Activated CD8-positive, alpha-beta memory T cell treated with anti-CD3 and anti-CD28 coated beads, Interleukin-2, amount 50 U/mL, for 48 hours (primary cell): ENCODE results near the gene ABCE1.
"Not testable (repeated sequence)": the region's sequence is repeated elsewhere in the genome, so short reads cannot be mapped to it uniquely, and the experiment has no call there.

Source experiments
- DNase-seq: peaks from one replicate; pipeline ENCODE4 v3.0.0-alpha.2; 2020

Gene ABCE1

DNA sequence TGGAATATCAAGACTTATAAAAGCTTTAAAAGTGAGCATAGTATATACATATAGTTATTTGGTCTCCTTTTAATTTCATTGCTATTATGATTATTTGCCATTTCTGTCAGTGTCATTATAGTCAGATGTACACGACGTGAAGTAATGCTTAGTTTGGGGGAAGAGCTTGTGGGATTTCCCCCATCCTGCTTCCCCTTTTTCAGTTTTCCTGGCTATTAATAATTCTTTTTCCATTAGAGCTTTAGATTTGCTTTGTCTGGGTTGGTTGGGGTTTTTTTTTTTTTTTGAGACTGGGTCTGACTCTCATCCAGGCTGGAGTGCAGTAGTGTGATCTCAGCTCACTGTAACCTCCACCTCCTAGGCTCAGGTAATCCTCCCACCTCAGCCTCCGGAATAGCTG lies 5.4 kb downstream of the ABCE1 start:
- no peak for DNase-seq

DNA sequence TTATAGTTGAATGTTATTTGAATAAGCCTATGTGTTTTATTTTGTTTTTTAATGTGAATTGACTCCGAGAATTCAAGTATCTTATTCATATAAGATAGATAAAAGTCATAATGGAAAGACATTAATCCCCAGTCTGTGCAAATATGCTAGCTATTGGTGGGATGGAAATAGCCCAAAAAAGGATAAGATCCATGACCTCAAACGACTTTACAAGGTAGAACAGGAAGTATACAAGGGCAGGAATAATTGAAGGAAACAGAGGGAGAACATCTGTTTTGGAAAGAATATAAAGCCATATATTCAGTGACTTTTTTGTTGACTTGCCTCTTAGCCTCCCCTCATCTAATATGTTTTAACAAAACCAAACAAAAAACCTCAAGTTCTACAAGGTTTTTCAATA lies 9.0 kb downstream of the ABCE1 start:
- no peak for DNase-seq

DNA sequence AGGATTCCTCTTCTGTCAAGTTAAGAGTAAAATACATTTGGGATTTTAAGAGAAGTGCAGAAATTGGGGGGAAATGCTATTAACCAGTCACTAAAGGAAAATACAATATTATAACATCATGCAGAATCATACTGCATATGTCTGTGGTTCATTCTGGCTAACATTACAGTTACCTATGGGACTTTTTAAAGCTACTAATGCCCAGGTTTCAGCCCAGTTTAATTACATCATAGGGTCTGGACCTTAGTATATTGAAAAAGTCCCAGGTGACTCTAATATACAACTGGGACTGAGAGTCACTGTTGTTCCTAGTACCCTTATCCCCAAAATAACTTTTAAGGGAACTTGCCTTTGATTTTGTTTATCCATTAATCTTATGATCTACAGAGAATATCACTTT lies 10.0 kb downstream of the ABCE1 start:
- DNase-seq, result no peak

DNA sequence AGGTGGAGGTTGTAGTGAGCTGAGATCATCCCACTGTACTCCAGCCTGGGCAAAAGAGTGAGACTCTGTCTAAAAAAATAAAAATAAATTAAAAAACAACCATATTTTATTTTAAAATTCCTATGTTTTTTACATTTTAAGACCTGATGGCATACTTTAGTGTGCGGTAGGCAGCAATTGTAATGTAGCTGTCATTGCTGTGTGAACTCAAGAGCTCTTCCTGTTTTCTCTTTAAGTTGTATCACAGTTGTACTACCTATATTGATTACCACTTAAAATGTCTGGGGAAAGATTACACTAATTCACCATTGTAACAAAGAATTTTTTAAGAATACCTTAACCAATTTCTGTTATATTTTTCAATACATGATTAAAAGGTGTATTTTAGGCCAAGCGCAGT lies 27.3 kb downstream of the ABCE1 start:
- DNase-seq, result no peak

DNA sequence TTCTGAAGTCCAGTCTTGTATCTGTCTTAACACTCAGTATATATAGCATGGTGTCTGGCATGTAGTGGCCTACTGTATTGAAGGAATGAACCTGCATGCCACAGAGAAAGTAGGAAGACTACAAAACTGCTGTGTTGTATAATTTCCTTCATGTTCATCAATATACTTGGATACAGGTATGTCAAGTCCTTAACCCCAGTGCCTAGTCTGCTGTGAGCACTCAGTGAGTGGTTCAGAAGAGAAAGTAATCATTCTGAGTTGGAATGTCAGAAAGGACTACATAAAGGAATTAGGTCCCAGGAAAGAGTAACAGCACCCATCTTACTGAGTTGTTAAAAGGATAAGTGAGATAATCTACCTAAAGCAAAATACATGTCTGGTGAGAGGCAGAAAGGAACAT lies 32.0 kb downstream of the ABCE1 start:
- no peak for DNase-seq

DNA sequence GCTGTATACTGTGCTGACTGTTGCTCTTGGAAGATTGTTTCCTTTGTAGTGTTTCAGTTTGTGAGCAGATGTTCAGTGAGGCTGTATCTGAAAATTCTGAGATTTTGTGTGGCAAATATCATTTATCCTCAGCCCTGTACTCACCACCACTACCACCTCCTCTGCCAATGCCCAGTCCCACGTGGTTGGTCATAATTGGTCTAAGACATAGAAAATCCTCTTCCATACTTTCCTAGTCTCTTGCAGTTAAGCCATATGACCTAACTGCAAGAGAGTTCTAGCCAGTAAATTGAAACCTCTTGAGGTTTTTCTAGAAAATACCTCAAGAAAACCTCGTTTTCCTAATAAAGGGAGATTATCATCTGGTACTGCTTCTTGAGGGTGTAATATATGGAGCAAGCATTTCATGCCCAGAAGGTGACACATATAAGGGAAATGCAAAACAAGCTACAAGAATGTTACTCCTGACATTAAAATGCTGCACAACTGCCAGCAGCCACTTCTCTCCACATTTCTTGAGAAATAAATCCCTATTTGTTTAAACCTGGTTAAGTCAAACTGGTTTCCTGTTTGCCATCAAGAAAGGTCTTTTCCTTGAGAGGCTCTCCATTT lies 32.8 kb downstream of the ABCE1 start:
- DNase-seq, result no peak

DNA sequence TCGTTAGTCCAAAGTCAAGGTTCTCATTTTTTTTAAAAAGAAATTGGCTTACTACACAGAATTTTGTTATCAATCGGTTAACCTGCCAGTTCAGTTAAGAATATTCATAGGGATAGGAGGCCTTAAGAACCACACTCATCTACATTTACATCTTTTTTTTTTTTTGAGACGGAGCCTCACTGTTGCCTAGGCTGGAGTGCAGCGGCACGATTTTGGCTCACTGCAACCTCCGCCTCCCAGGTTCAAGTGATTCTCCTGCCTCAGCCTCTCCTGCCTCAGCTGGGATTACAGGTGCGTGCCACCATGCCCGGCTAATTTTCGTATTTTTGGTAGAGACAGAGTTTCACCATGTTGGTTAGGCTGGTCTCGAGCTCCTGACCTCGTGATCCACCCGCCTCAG lies 33.7 kb downstream of the ABCE1 start:
- DNase-seq, result no peak

DNA sequence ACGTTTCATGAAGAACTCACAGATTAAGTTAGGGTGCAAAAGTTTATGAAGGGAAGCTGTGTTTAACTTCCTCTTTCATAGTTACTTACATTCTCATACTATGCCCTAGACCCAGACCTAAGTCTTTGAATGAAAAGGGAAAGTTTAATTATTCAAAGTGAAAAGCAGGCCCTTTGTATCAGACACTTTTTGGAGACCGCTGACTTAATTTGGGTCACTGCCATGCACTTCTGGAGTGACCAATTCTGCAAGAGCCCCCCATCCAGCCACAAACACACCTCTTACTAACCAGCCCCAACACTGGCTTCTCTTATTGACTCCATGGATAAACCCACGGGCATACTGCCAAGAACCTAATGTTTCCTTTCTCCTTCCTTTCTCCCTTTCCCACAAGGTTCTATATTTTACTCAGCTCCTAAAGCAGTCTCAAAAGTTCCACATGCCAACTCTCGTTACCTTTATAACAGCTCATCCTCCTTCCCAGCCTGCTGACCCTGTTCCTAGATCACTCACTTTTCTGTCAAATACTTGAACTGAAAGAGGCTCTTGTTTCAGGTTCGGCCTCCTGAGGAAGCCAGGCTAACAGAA lies 34.5 kb downstream of the ABCE1 start:
- no peak for DNase-seq

DNA sequence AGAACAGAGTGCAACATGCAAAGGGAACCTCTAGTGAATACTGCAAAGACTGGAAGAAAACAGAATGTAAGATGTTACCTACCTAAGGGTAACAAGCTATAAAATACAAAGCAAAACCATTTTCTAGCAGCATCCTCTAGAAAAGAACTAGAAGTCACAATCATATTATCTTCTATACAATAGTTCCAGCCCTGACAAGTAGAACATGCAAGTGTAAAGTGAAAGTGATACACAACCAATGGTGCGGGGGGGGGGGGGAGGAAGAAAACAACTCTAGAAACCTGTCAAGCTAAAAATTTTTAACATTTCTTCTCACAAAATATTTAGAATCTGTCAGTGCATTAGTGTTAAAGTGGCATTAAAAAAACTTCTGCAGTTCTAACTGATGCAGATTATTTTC lies 38.1 kb downstream of the ABCE1 start:
- not testable (repeated sequence) for DNase-seq

DNA sequence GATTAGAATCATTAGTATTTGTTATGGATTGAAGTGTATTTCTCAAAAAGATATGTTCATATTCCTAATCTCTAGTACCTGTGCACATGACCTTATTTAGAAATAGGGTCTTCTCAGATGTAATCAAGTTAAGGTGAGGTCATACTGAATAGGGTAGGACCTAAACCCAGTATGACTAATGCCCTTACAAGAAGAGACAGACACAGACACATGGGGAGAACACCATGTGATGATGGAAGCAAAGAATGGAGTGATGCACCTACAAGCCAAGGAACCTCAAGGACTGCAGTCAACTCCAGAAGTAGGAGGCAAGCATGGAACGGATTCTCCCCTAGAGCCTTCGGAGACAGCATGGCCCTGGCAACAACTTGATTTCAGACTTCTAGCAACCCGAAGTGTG lies 50.9 kb downstream of the ABCE1 start:
- no peak for DNase-seq

DNA sequence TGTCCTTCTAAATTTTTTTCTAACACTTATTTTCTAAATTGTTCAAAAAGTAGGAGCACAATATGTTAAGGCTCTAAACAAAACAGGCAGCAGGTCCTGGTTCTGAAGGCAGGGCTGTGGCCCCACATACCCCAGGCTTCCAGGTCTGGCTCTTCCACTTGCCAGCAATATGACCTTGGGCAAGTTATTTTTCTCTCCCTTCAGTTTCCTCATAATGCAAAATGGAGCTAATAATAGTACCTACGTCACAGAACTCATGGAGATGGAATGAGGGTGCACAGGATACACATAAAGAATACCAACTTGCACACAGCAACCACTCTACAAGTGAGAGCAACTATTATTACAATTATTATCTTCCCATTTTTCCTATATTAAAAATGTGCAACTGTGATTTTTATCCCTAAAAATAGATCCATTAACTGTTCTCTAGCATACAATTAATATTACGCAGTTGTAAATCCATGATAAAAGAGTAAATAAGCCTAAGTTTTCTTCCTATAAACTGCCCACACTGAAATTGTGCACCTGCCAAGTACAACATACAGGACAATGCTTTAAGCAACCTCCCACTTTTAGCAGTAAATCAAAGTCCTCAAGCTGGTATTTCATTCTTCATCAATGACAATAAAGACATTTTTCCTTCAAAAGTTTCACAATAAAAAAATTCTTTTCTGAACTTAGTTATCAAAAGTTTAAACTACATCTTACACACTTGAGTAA lies 55.2 kb downstream of the ABCE1 start:
- no peak for DNase-seq

DNA sequence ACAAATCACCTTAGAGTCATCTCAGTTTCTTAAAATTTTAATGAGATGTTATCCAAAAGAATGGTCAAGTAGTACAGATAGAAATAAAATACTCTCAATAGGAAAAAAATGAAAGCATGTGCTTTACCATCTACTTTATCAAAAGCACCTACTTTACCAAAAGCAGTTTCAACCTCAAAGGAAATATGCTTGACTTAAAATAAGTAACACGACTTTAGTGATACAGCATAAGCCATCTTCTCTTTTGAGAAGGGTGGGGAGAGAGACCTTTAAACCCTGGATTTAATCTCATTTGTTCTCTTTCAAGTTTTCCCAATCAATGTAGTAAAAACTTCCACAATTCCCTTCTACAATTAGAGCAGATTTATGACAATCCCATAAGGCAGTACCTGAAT lies 55.8 kb downstream of the ABCE1 start:
- DNase-seq, result no peak

DNA sequence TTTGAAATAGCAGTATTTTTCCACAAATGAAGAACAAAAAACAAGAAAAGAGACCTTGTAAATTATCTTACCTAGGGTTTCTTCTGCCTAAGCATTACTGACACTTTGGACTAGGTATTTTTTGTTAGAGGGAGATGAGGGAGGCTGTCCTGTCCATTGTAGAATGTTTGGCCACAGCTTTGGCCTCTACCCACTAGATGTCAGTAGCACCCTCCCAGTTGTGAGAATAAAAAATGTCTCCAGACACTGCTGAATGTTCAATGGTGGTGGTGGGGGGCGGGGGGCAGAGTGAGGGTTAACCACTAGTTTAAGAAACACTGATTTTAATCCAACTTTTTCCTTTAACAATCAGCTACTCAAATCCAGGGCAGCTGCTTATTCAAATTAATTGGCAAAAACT lies 56.5 kb downstream of the ABCE1 start:
- DNase-seq, result no peak

DNA sequence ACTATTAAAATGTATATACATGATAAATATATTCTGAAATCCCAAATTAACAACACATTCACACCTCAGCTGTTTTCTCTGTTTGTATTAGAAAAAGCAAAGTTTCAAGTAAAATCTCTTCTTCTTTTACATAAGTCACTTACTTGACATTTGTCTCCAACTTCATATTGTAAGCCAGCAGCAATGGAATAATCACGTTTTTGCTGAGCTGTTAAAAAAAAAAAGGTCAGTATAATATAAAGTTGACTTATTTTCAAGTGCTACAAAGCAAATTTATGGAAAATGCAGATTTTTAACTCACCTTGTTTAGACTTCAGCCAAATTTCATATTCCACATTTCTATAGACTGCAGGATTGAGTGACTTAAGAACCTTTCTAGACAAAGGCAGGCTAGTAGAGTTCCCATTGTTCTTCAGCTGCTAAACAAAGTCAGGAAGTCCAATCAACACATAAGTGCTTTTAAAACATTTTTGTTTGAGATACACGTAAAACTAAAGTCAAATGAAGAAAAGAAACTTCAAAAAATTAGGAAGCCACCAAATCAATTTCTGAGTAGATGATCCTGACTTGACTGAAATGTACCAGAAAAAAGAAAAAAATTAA lies 57.3 kb downstream of the ABCE1 start:
- no peak for DNase-seq

DNA sequence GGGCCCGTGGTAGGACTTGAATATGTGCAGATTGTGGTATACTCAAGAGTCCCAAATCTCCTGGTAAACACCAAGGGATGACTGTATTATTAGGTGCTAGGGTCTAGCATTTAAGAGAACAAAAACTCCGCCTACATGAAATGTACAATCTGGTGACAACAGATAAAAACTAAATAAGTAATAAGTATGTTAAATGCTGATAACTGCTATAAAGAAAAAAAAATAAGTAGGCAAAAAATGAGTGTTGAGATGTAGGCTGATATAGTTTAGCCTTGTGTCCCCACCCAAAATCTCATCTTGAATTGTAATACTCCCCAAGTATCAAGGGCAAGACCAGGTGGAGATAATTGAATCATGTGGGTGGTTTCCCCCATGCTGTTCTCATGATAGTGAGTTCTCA lies 58.9 kb downstream of the ABCE1 start:
- DNase-seq, result no peak

DNA sequence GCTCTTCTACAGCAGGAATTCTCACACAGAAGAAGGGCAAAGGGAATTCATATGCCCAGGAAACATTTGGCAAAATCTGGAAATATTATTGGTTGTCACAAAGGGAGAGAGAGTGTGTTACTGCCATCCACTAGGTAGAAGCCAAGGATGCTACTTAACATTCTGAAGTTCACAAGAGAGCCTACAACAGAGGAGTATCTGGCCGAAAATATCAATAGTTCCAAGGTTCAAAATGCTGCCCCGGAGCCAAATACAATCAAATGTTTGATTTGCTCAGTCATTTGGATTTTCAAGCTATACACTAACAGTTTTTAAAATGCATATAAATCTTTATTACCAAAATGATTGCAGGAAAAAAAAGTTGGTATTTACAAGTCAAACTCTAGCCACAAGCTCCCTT lies 63.4 kb downstream of the ABCE1 start:
- DNase-seq, result no peak

DNA sequence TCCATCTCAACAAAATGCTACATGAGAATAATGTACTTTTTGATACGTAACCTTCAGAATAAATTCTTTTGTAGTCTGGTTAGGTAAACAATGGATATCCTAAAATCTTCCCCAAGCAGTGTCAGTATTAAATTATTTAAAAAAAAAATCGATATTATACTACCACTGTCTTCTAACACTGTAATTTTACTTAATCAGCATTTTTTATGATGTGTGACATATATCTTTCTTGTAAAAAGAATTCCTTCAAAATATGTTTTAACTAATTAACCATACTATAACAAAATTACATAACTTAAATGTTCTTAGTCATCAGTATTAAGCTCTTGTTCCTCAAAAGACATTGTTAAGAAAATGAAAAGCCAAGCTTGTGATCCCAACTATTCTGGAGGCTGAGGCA lies 69.8 kb downstream of the ABCE1 start:
- no peak for DNase-seq

DNA sequence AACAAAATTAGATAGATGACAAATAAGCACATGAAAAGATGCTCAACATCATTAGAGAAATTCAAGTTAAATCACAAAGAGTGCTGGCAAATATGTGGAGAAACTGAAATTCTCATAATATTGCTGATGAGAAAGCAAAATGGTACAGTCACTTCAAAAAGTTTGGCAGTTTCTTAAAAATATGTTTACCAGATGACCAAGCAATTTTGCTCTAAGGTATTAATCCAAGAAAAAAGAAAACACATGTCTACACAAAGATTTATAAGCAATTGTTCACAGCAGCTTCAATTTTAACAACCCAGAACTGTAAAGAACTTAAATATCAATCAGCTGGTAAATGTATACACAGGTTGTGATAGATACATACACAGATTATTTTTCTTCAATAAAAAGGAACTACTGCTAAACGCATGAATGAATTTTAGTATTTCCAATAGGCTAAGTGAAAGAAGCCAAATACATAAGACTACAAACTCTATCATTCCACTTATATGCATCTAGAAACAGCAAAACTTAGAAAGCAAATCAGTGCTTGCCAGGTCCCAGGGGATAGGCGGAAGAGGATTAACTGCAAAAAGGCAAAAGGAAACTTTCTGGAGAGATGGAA lies 70.6 kb downstream of the ABCE1 start:
- no peak for DNase-seq

DNA sequence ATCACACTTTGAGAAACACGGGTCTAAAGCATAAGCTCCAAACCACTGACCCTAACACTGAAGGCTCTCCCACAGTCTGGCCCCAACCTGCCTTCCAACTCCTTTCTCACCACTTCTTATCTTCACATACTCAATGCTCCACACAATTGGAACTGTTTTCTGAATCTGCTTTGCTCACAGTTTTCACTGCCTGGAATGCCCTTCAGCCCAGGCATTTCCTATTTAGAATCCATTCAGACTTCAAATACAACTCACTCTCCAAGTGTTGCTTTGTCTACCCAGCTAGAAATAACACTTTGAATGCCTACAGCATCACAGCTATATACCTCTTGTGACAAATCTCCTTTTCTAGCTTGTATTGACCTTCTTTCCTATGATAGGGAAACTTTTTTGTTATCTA lies 72.1 kb downstream of the ABCE1 start:
- no peak for DNase-seq

DNA sequence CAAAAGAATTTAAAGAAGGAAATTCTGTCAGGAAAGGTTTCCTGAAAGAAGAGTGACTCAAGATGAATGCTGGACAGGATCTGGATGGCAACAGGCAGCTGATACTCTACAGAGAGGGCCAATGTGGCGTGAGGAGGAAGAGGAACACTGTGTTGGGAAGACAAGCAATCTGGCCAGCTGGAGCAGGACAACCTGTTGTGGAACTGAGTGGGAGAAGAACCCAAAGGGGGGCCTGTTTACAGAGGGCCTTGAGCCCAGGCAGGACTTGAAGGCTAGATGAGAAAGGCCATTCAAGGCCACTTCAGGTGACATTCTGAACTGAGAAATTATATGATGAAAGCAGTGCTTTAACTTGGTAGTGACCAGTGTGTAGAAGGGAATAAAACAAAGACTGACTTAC lies 73.8 kb downstream of the ABCE1 start:
- no peak for DNase-seq

DNA sequence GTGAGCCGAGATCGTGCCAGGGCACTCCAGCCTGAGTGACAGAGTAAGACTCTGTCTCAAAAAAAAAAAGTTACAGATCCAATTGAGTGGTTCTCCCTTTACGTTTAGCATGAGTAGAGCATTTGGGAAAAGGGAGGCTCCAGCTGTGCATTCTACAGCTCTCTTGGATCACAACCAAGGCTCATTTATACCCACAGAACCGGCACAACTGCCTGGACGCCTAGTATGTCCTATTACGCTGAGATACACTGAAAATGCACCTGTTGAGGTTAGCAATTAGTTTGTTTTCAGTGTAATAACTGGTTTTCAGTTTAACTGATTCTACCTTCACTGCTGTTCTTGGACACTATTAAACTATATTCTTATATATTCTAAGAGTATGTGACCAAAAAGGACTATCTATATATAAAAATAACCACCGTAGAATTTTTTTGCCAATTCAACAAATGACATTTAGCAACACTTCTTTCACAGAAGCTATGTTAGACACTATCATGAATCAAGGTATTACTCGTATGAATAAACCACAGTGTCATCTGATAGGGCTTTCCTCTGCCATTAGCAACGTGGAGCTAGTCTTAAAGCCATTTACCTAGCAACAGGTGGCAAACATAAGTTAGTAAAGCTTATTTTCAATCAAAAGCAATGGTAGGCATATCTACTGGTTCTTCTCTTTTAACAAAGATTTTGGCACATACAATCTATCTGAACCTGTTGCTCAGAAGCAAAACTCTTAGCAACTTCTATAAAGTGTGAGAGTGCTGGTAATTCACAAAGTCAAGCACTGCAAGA lies 78.7 kb downstream of the ABCE1 start:
- no peak for DNase-seq

DNA sequence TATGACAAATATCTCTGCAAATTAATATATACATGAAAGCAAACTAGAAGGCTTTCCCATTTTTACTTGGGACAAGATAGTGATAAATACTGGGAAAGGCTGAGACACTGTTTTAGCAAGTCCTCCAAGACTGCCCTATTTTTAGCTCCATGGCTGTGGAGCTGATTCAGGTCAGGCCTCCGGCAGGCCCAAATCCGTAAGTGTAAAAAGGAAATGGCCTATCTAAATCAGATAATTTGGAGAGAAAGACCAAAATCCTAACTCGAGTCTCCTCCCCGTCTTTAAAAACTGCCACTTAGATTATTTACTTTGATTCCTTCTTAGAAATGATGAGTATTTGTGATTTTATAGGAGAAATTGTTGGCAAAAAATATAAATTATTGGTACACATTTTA lies 79.4 kb downstream of the ABCE1 start:
- no peak for DNase-seq

DNA sequence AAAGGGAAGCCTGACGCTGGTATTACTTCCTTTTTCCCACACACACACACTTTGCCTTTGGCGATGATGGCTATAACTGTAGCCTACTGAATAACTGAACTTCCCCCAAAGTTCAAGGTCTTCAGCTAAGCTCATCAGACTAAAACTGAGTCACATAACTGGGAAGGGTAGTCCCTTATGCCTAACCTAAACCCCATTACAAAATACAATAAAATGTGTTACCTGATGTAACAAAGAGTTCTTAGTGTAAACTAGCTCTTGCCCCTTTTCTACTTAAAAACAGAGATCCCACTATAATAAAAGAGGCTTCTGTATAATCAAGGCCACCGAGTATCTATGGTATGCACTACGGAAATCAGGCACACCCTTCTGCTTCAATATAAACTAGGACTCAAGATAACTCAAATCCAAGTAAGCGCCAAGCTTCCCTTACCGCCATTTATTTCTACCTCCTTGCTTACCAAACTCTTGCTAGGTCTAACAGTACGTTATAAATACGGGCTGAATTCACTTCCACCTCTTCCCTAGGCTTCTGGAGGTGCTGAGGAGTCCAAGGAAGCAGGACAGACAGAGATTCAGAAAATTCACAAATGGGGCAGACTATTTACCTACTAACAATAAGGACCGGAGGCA lies 79.9 kb downstream of the ABCE1 start:
- DNase-seq, result no peak
